HG02981 (cell line): ENCODE measurements around the gene HMG20B.

Source experiments
- ATAC-seq: cut with Tn5 transposase; IDR thresholded peaks from one replicate; pipeline ENCODE4 v1.9.1; 2021; ENCODE audit warnings: mild to moderate bottlenecking, moderate library complexity; ENCODE audit not compliant: unreplicated experiment

Gene HMG20B

GRCh38 chr19:3618811-3619630 is 46.3 kb downstream of the HMG20B start:
- ATAC-seq: no peak

- ATAC-seq: no peak
These were observed 46.9 kb downstream of the HMG20B start for GRCh38 chr19:3619631-3620012.

GRCh38 chr19:3620145-3620816 is 47.5 kb downstream of the HMG20B start:
- ATAC-seq: no peak

- no peak for ATAC-seq
These were observed 48.2 kb downstream of the HMG20B start for GRCh38 chr19:3620817-3621547.

GRCh38 chr19:3621689-3622088 is 48.9 kb downstream of the HMG20B start:
- no peak for ATAC-seq

GRCh38 chr19:3622224-3622623 is 49.5 kb downstream of the HMG20B start:
- ATAC-seq: no peak

- no peak for ATAC-seq
These were observed 51.0 kb downstream of the HMG20B start for GRCh38 chr19:3623716-3624115.

- ATAC-seq: peak; percentile 4
These were observed 53.3 kb downstream of the HMG20B start for GRCh38 chr19:3625996-3626472.

GRCh38 chr19:3626473-3627350 is 54.0 kb downstream of the HMG20B start, which contains the start of gene CACTIN:
Gene CACTIN, minus strand, starts transcription at chr19:3626790. Its CDS starts 28 bp downstream, at chr19:3626762.
- ATAC-seq: peak; percentile 76

GRCh38 chr19:3627351-3627723 is 54.6 kb downstream of the HMG20B start:
- no peak for ATAC-seq
